Glomerular visceral epithelial cell (primary cell): Measurements from ENCODE around the gene PIEZO1.

Experiments
- DNase-seq: peaks from one replicate; pipeline ENCODE4 v3.0.0-alpha.2; 2016; ENCODE audit errors: extremely low spot score

The PIEZO1 gene

GRCh38 chr16:88769617-88770460 lies 15.2 kb downstream of the PIEZO1 start:
- peak; percentile 60 for DNase-seq

GRCh38 chr16:88768071-88768783 lies 16.8 kb downstream of the PIEZO1 start:
- DNase-seq, result peak; percentile 59

- DNase-seq, result no peak
These were observed 17.4 kb downstream of the PIEZO1 start for GRCh38 chr16:88767546-88768070.

GRCh38 chr16:88766975-88767374 lies 18.0 kb downstream of the PIEZO1 start:
- no peak for DNase-seq

- peak; percentile 82 for DNase-seq
These were observed 20.1 kb downstream of the PIEZO1 start for GRCh38 chr16:88764913-88765349.

GRCh38 chr16:88764080-88764479 lies 20.9 kb downstream of the PIEZO1 start:
- no peak for DNase-seq

GRCh38 chr16:88763502-88764053 lies 21.4 kb downstream of the PIEZO1 start:
- DNase-seq, result no peak

- DNase-seq, result no peak
These were observed 22.1 kb downstream of the PIEZO1 start for GRCh38 chr16:88762941-88763340.

GRCh38 chr16:88762258-88762870 lies 22.7 kb downstream of the PIEZO1 start:
- DNase-seq, result no peak

- no peak for DNase-seq
These were observed 23.2 kb downstream of the PIEZO1 start for GRCh38 chr16:88761830-88762229.

- no peak for DNase-seq
These were observed 23.9 kb downstream of the PIEZO1 start for GRCh38 chr16:88761143-88761534.

GRCh38 chr16:88760424-88761142 lies 24.4 kb downstream of the PIEZO1 start:
- no peak for DNase-seq

- DNase-seq, result no peak
These were observed 25.1 kb downstream of the PIEZO1 start for GRCh38 chr16:88759976-88760350.

- DNase-seq, result no peak
These were observed 25.6 kb downstream of the PIEZO1 start for GRCh38 chr16:88759245-88759975.

GRCh38 chr16:88758944-88759244 lies 26.1 kb downstream of the PIEZO1 start:
- no peak for DNase-seq

- peak; percentile 59 for DNase-seq
These were observed 26.6 kb downstream of the PIEZO1 start for GRCh38 chr16:88758227-88758943.

GRCh38 chr16:88755745-88756443 lies 29.1 kb downstream of the PIEZO1 start:
- no peak for DNase-seq

- peak; percentile 33 for DNase-seq
These were observed 29.9 kb downstream of the PIEZO1 start for GRCh38 chr16:88754912-88755744.
